Testis (tissue), 3 donors: ENCODE measurements around the gene ZNF611. TPM values are rescaled to one million over a fixed set of nuclear protein-coding genes. Genes with fewer than 3 reads are reported as not detected.

Source experiments
- DNase-seq: peaks from one replicate; pipeline ENCODE4 v3.0.0-alpha.2; 2019
- H3K27ac ChIP-seq, 2 donors: fragments of 200-600 bp; sonication (generic); one replicate each; pipeline ENCODE4 v1.5.1; 2019
- H3K27me3 ChIP-seq: fragments of 200-600 bp; sonication (generic); one replicate; pipeline ENCODE4 v1.5.1; 2019
- H3K36me3 ChIP-seq: fragments of 200-600 bp; sonication (generic); one replicate; pipeline ENCODE4 v1.5.1; 2017; ENCODE audit warnings: low read depth; ENCODE audit errors: missing control alignments
- H3K4me1 ChIP-seq: fragments of 200-600 bp; sonication (generic); one replicate; pipeline ENCODE4 v1.5.1; 2019
- H3K4me3 ChIP-seq, 2 donors: fragments of 200-600 bp; sonication (generic); one replicate each; pipeline ENCODE4 v1.5.1; 2017 to 2019
- H3K9me3 ChIP-seq: fragments of 200-600 bp; sonication (generic); one replicate; pipeline ENCODE4 v1.5.1; 2017
- POLR2A ChIP-seq: fragments of 450-650 bp; IDR thresholded peaks from one replicate; pipeline ENCODE4 v1.6.1; 2017; ENCODE audit warnings: antibody characterized with exemption, mild to moderate bottlenecking, moderate library complexity
- WGBS, 2 donors: methylation state at CpG; one replicate each; pipeline ENCODE4 v1.1.5; 2018; 5-methylcytosine and 5-hydroxymethylcytosine counted together
- intact Hi-C: fragments of 100-400 bp; cut with DNase I; formaldehyde crosslinking; loops from one replicate; pipeline ENCODE4 v1.15.1; 2023; ENCODE audit warnings: low total_unique reads
- polyA plus RNA-seq: library from polyadenylated mRNA; stranded (reverse); fragments of 350-450 nt; fragmentation: Illumina TruSeq; extraction: RNeasy Lipid Tissue Mini Kit (QIAGEN cat#74804); gene quantifications from one replicate; pipeline ENCODE4 v1.2.3, GENCODE V29; 2014; ENCODE audit warnings: low read depth, low replicate concordance; ENCODE audit not compliant: insufficient read depth
- total RNA-seq, 2 donors: library from RNA; depleted of rRNA; stranded (reverse); fragments of >200 nt; gene quantifications; one replicate each; pipeline ENCODE4 v1.2.3, GENCODE V29; 2016
- TF ChIP-seq, protein P1 (sequence below), 3 experiments: fragments of 450-650 bp in 2 of 3; fragments of 200-600 bp in 1 of 3; sonication (generic) in 1 of 3; IDR thresholded peaks; one replicate each; pipeline ENCODE4 v1.5.1; 2016 to 2019; ENCODE audit warnings: antibody characterized with exemption in 3 of 3, mild to moderate bottlenecking in 2 of 3, moderate library complexity in 1 of 3

ZNF611 gene
- total and polyA plus RNA-seq, 3 donors from 2014 or later, result 7.9 to 26.8 (median 17.8) TPM

DNA sequence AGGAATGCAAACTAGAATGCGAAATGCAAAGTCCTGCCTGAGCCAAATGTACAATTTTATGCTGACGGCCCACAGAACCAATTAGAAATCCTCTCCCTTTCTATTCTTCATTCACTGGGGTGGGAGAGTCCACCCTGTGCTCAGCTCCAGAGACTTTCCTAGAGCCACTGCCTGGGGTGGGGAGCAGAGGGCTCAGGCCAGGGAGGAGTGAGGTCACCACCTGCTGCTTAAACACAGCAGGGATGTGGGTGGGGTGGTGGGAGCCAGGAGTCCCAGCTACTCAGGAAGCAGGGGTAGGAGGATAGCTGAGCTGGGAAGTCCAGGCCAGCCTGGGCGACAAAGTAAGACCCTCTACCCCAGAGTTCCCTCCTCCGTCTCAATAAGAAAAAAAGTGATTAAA, 69.8 kb downstream of the ZNF611 start:
- no peak for TF ChIP-seq POLR2A
- TF ChIP-seq, protein P1, sequence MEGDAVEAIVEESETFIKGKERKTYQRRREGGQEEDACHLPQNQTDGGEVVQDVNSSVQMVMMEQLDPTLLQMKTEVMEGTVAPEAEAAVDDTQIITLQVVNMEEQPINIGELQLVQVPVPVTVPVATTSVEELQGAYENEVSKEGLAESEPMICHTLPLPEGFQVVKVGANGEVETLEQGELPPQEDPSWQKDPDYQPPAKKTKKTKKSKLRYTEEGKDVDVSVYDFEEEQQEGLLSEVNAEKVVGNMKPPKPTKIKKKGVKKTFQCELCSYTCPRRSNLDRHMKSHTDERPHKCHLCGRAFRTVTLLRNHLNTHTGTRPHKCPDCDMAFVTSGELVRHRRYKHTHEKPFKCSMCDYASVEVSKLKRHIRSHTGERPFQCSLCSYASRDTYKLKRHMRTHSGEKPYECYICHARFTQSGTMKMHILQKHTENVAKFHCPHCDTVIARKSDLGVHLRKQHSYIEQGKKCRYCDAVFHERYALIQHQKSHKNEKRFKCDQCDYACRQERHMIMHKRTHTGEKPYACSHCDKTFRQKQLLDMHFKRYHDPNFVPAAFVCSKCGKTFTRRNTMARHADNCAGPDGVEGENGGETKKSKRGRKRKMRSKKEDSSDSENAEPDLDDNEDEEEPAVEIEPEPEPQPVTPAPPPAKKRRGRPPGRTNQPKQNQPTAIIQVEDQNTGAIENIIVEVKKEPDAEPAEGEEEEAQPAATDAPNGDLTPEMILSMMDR (IDR thresholded peaks at IDR 0.05), result no peak
- no peaks in the 10 kb centered on the region for H3K9me3 ChIP-seq
- H3K27me3 ChIP-seq, result no peaks in the 10 kb centered on the region
- H3K36me3 ChIP-seq, result no peaks in the 10 kb centered on the region
- no peak for DNase-seq
- intact Hi-C loops, result no loop called here
- no peaks in the 10 kb centered on the region for H3K4me1 ChIP-seq
- no peak overlapping the region for H3K4me3 ChIP-seq
- H3K27ac ChIP-seq, result no peak overlapping the region
- WGBS, 2 donors, result 73 to 78% methylated on average over 4 of the region's 4 CpGs

DNA sequence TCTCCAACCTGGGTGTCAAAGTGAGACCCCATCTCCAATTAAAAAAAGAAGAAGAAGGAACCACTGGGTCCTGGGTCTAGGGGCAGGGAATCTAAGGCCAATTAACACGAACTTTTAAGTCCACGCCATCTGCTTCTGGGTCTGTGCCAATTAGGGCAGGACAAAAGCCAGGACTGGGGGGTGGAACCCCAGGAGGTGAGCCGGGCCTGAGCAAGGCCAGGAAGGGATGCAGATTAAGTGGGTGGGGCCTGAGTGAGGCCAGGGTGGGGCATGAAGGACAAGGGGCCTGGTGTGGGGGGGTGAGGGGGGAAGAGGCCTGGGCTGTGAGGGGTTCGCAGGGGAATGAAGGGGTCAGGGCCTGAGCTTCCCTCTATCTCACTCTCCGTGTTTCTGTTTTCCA, 70.4 kb downstream of the ZNF611 start:
- no peaks in the 10 kb centered on the region for H3K27me3 ChIP-seq
- WGBS, 2 donors, result 70 to 71% methylated on average over 5 of the region's 5 CpGs
- H3K9me3 ChIP-seq, result no peaks in the 10 kb centered on the region
- no peak overlapping the region for H3K4me3 ChIP-seq
- TF ChIP-seq, protein P1 (IDR thresholded peaks at IDR 0.05), result no peak
- no peak for TF ChIP-seq POLR2A
- H3K27ac ChIP-seq, result no peak overlapping the region
- no peaks in the 10 kb centered on the region for H3K4me1 ChIP-seq
- intact Hi-C loops, result no loop called here
- no peak for DNase-seq
- no peaks in the 10 kb centered on the region for H3K36me3 ChIP-seq

DNA sequence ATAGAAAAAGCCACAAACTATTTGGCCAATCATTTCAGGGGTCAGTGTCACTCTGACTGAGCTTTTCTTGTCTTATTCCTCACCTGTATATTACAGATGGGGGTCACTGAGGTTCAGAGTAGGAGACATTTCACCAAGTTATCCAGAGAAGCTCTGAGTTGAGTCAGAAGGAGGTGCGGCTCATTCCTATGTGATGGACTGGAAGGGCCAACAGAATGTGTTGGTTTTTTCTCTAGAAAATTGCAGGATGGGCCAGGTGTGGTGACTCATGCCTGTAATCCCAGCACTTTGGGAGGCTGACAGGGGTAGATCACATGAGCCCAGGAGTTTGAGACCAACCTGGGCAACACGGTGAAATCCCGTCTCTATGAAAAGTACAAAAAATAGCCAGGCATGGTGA, 72.2 kb downstream of the ZNF611 start:
- no peaks in the 10 kb centered on the region for H3K27me3 ChIP-seq
- WGBS, 2 donors, result 75 to 91% methylated on average over 3 of the region's 3 CpGs
- H3K9me3 ChIP-seq, result no peaks in the 10 kb centered on the region
- no peak overlapping the region for H3K4me3 ChIP-seq
- TF ChIP-seq, protein P1 (IDR thresholded peaks at IDR 0.05), result no peak
- TF ChIP-seq POLR2A, result no peak
- intact Hi-C loops, result no loop called here
- H3K27ac ChIP-seq, result no peak overlapping the region
- no peaks in the 10 kb centered on the region for H3K36me3 ChIP-seq
- no peak for DNase-seq
- no peaks in the 10 kb centered on the region for H3K4me1 ChIP-seq

DNA sequence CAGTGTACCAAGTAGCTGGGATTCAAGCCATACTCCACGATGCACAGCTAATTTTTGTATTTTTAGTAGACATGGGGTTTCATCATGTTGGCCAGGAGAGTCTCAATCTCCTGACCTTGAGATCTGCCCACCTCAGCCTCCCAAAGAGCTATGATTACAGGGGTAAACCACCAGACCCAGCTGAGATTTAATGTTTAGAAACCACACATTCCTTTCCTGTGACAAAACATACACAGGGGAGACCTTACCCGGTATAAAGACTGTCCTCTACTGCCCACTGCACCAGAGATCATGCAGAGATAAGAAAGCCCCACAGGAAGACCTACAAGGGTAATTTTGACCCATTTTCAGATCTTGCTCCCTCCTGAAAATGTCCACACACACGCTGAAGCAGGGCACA, 73.9 kb downstream of the ZNF611 start:
- Histone ChIP-seq H3K27ac (no peak overlapping the region), H3K36me3 (no peaks in the 10 kb centered on the region), H3K9me3 (no peaks in the 10 kb centered on the region), H3K4me3 (no peak overlapping the region), H3K27me3 (no peaks in the 10 kb centered on the region), H3K4me1 (no peaks in the 10 kb centered on the region)
- DNase-seq, result no peak
- WGBS, 2 donors, result 63 to 72% methylated on average over 3 of the region's 3 CpGs
- TF ChIP-seq POLR2A, result no peak
- TF ChIP-seq, protein P1 (IDR thresholded peaks at IDR 0.05), result no peak
- intact Hi-C loops, result no loop called here

DNA sequence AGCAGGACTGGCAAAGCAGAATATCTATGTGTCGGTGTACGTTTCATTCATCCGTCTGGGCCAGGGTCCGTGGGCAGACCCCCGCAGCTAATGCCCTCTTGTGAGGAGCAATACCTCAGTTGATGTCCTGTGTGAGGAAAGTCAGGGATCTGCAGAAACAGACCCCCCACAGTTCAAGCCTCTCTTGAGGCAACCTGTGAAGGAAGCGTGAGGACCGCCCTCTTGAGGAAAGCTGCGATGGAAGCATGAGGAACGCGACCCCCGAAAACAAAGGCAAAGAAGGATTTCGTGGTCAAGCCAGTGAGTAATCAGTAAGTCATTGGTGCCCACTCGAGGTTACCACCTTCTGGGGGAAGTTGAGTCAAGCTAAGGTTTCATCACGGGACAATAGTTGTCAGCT, 75.8 kb downstream of the ZNF611 start:
- Histone ChIP-seq H3K9me3 (no peaks in the 10 kb centered on the region), H3K36me3 (no peaks in the 10 kb centered on the region), H3K4me1 (no peaks in the 10 kb centered on the region), H3K27ac (no peak overlapping the region), H3K27me3 (no peaks in the 10 kb centered on the region), H3K4me3 (no peak overlapping the region)
- TF ChIP-seq, protein P1 (IDR thresholded peaks at IDR 0.05), result no peak
- TF ChIP-seq POLR2A, result no peak
- WGBS, 2 donors, result 80 to 83% methylated on average over 14 of the region's 14 CpGs
- no peak for DNase-seq
- intact Hi-C loops, result no loop called here
